Gastroesophageal sphincter (tissue), 4 donors: ENCODE results near the gene INHBA. TPM values are rescaled to one million over a fixed set of nuclear protein-coding genes. Genes with fewer than 3 reads are reported as not detected.
A peak's percentile ranks its signal among the peaks of the same experiment; 100 is the strongest.

ENCODE experiments used
- ATAC-seq: fragments of 150-250 bp; one replicate; pipeline ENCODE4 v1.9.1; 2016; ENCODE audit warnings: mild to moderate bottlenecking, moderate library complexity
- H3K27ac ChIP-seq, 4 donors: fragments of 200-600 bp; sonication (generic) in 3 of 4; 1 replicate in 3 of 4; 2 replicates in 1 of 4; pipeline ENCODE4 v1.5.1; 2016 to 2019
- H3K27me3 ChIP-seq: fragments of 200-600 bp; sonication (generic); one replicate; pipeline ENCODE4 v1.5.1; 2019
- H3K36me3 ChIP-seq, 2 donors: fragments of 200-600 bp; sonication (generic); one replicate each; pipeline ENCODE4 v1.5.1; 2019; ENCODE audit warnings: control low read depth in 1 of 2
- H3K4me1 ChIP-seq, 3 donors: fragments of 200-600 bp; sonication (generic); 1 replicate in 2 of 3; 2 replicates in 1 of 3; pipeline ENCODE4 v1.5.1; 2016 to 2019; ENCODE audit warnings: control low read depth in 2 of 3
- H3K4me3 ChIP-seq, 2 donors: fragments of 200-600 bp; sonication (generic); one replicate each; pipeline ENCODE4 v1.5.1; 2019; ENCODE audit warnings: mild to moderate bottlenecking in 1 of 2, moderate library complexity in 1 of 2
- H3K9me3 ChIP-seq, 3 donors: fragments of 200-600 bp; sonication (generic); one replicate each; pipeline ENCODE4 v1.5.1; 2017 to 2019; ENCODE audit warnings: control low read depth in 2 of 3
- CTCF ChIP-seq, 4 experiments: fragments of 200-600 bp in 2 of 4; fragments of 450-650 bp in 2 of 4; sonication (generic) in 1 of 4; IDR thresholded peaks; one replicate each; pipeline ENCODE4 v1.5.1; 2017 to 2019; ENCODE audit warnings: antibody characterized with exemption in 4 of 4, mild to moderate bottlenecking in 2 of 4, moderate library complexity in 2 of 4
- EP300 ChIP-seq: sonication (generic); formaldehyde crosslinking; IDR thresholded peaks from one replicate; pipeline ENCODE4 v1.6.1; 2017; ENCODE audit warnings: antibody characterized with exemption, mild to moderate bottlenecking
- POLR2A ChIP-seq, 2 donors: fragments of 450-650 bp; IDR thresholded peaks; one replicate each; pipeline ENCODE4 v1.6.1; 2017; ENCODE audit warnings: antibody characterized with exemption in 2 of 2, mild to moderate bottlenecking in 2 of 2, moderate library complexity in 1 of 2
- POLR2AphosphoS5 ChIP-seq: sonication (generic); formaldehyde crosslinking; IDR thresholded peaks from one replicate; pipeline ENCODE4 v1.6.1; 2017; ENCODE audit warnings: antibody characterized with exemption
- WGBS, 2 donors: methylation state at CpG; one replicate each; pipeline ENCODE4 v1.1.5; 2018; ENCODE audit warnings: low coverage in 1 of 2; 5-methylcytosine and 5-hydroxymethylcytosine counted together
- total RNA-seq, 4 donors: library from RNA; depleted of rRNA; stranded (reverse); fragments of >200 nt; gene quantifications; one replicate each; pipeline ENCODE4 v1.1.0, GENCODE V29; 2016

The INHBA gene
- total RNA-seq, 4 donors from 2014 or later = 16.7 to 49.2 (median 44.5) TPM

GRCh38 chr7:41700044-41700471 is 2.8 kb downstream of the INHBA start:
- Histone ChIP-seq H3K4me3 (peak overlapping the region; percentile 62 to 63), H3K36me3 (no peaks in the 10 kb centered on the region), H3K4me1 (peaks cover 0 to 62% (median 7%) of the 10 kb centered on the region in 3 donors), H3K27me3 (no peaks in the 10 kb centered on the region), H3K9me3 (no peaks in the 10 kb centered on the region), H3K27ac (peak overlapping the region; percentile 69 to 92 (median 90))
- TF ChIP-seq POLR2A (IDR thresholded peaks at IDR 0.05) (no peak), POLR2AphosphoS5 (no peak), CTCF (IDR thresholded peaks at IDR 0.05) (no peak), EP300 (no peak)
- no peak for ATAC-seq
- 0 to 24% methylated on average over 2 to 7 of the region's 18 CpGs for WGBS, 2 donors

- TF ChIP-seq POLR2A (IDR thresholded peaks at IDR 0.05) (no peak), POLR2AphosphoS5 (peak; percentile 56)
- no peaks in the 10 kb centered on the region for H3K36me3 ChIP-seq
- H3K4me1 ChIP-seq = peaks cover 0 to 62% (median 7%) of the 10 kb centered on the region in 3 donors
- H3K27me3 ChIP-seq = no peaks in the 10 kb centered on the region
- no peak for ATAC-seq
- peak overlapping the region; percentile 62 to 63 for H3K4me3 ChIP-seq
- peak overlapping the region; percentile 69 to 92 (median 90) for H3K27ac ChIP-seq
- 3% methylated on average over 7 to 11 of the region's 12 CpGs for WGBS, 2 donors
- no peaks in the 10 kb centered on the region for H3K9me3 ChIP-seq
Observed at GRCh38 chr7:41699516-41699915, 3.4 kb downstream of the INHBA start.

- Histone ChIP-seq H3K27ac (peak overlapping the region; percentile 69 to 92 (median 90)), H3K27me3 (no peaks in the 10 kb centered on the region), H3K4me1 (peaks cover 0 to 62% (median 2%) of the 10 kb centered on the region in 3 donors), H3K9me3 (no peaks in the 10 kb centered on the region), H3K36me3 (no peaks in the 10 kb centered on the region), H3K4me3 (peak overlapping the region; percentile 62 to 63)
- 10 to 19% methylated on average over 3 to 4 of the region's 4 CpGs for WGBS, 2 donors
- no peak for ATAC-seq
- TF ChIP-seq EP300 (no peak), CTCF (IDR thresholded peaks at IDR 0.05) (no peak), POLR2AphosphoS5 (peak; percentile 25)
Observed at GRCh38 chr7:41698726-41699125, 4.2 kb downstream of the INHBA start.

- WGBS, 2 donors = 48% methylated on average over 3 of the region's 3 CpGs; no CpG with 5 or more reads in 1 of the 2 donors
- Histone ChIP-seq H3K27me3 (no peaks in the 10 kb centered on the region), H3K4me3 (peak overlapping the region; percentile 62 to 63), H3K4me1 (peaks cover 2 to 62% (median 6%) of the 10 kb centered on the region in 3 donors), H3K27ac (peak overlapping the region; percentile 69 to 92 (median 90)), H3K9me3 (no peaks in the 10 kb centered on the region), H3K36me3 (no peaks in the 10 kb centered on the region)
- no peak for TF ChIP-seq POLR2A (IDR thresholded peaks at IDR 0.05)
- no peak for TF ChIP-seq POLR2AphosphoS5
- TF ChIP-seq EP300 = no peak
- TF ChIP-seq CTCF (IDR thresholded peaks at IDR 0.05) = no peak
- ATAC-seq = no peak
Observed at GRCh38 chr7:41698114-41698513, 4.8 kb downstream of the INHBA start.

GRCh38 chr7:41696323-41696916 is 6.5 kb downstream of the INHBA start:
- H3K4me3 ChIP-seq = peak overlapping the region; percentile 62 to 63
- H3K27ac ChIP-seq = peak overlapping the region; percentile 62 to 92 (median 90)
- H3K4me1 ChIP-seq = peaks cover 6 to 70% (median 7%) of the 10 kb centered on the region in 3 donors
- no peaks in the 10 kb centered on the region for H3K9me3 ChIP-seq
- no peaks in the 10 kb centered on the region for H3K27me3 ChIP-seq
- peak; percentile 72 for ATAC-seq
- WGBS, 2 donors = 17 to 22% methylated on average over 11 to 13 of the region's 15 CpGs
- no peaks in the 10 kb centered on the region for H3K36me3 ChIP-seq
- TF ChIP-seq CTCF (IDR thresholded peaks at IDR 0.05) (peak; percentile 74 to 82 (median 79)), POLR2A (IDR thresholded peaks at IDR 0.05) (no peak), POLR2AphosphoS5 (peak; percentile 32), EP300 (no peak)
